IPS DF 6.9 (cell line): ENCODE data around the gene UNC79.

Experiments
- DNase-seq: peaks from one replicate; pipeline ENCODE4 v3.0.0-alpha.2; 2013; ENCODE audit warnings: low read depth, low spot score
- H3K27ac ChIP-seq: one replicate; pipeline ENCODE4 v1.5.1; 2013; ENCODE audit warnings: low read length, control low read depth
- H3K27me3 ChIP-seq: 2 replicates; pipeline ENCODE4 v1.6.1; 2013; ENCODE audit warnings: mild to moderate bottlenecking, low read length; ENCODE audit not compliant: control insufficient read depth, insufficient read depth
- H3K36me3 ChIP-seq: 2 replicates; pipeline ENCODE4 v1.6.1; 2013; ENCODE audit warnings: low read length; ENCODE audit not compliant: control insufficient read depth, insufficient read depth
- H3K4me1 ChIP-seq: 2 replicates; pipeline ENCODE4 v1.6.1; 2013; ENCODE audit warnings: low read length; ENCODE audit not compliant: control insufficient read depth, insufficient read depth
- H3K4me3 ChIP-seq: 2 replicates; pipeline ENCODE4 v1.5.1; 2013; ENCODE audit warnings: mild to moderate bottlenecking, low read length
- H3K9me3 ChIP-seq: 2 replicates; pipeline ENCODE4 v1.6.1; 2013; ENCODE audit warnings: low read length, inconsistent platforms; ENCODE audit not compliant: control insufficient read depth, insufficient read depth
- WGBS: extraction: QIAGEN DNeasy Blood & Tissue Kit; methylation state at CpG from one replicate; pipeline ENCODE4 v1.1.7; 2013; ENCODE audit warnings: mixed read lengths, missing lambda C conversion rate; ENCODE audit not compliant: insufficient read length, insufficient coverage; 5-methylcytosine and 5-hydroxymethylcytosine counted together

UNC79 gene

DNA sequence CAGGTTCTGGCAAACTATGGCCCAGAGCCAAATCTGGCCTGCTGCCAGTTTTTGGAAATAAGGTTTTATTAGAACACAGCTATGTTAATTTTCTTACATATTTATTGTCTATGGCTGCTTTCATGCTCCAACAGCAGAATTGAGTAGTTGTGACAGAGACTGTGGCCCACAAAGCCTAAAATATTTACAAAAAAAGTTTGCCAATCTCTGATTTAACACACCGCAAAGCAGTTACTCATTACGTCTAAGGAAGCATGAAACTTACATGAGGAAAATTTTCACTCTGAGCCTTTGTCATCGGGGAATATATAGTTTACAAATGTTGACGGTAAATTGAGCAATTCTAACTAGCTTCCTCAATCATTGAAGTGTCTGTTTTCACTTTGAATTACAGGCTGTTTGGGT, 96.5 kb downstream of the UNC79 start:
- no peak overlapping the region for H3K4me3 ChIP-seq
- no peaks in the 10 kb centered on the region for H3K27me3 ChIP-seq
- no peaks in the 10 kb centered on the region for H3K4me1 ChIP-seq
- no peaks in the 10 kb centered on the region for H3K36me3 ChIP-seq
- H3K9me3 ChIP-seq: no peaks in the 10 kb centered on the region
- no peak for DNase-seq
- no CpG with 5 or more reads among the region's 4 CpGs for WGBS
- H3K27ac ChIP-seq: no peak overlapping the region

DNA sequence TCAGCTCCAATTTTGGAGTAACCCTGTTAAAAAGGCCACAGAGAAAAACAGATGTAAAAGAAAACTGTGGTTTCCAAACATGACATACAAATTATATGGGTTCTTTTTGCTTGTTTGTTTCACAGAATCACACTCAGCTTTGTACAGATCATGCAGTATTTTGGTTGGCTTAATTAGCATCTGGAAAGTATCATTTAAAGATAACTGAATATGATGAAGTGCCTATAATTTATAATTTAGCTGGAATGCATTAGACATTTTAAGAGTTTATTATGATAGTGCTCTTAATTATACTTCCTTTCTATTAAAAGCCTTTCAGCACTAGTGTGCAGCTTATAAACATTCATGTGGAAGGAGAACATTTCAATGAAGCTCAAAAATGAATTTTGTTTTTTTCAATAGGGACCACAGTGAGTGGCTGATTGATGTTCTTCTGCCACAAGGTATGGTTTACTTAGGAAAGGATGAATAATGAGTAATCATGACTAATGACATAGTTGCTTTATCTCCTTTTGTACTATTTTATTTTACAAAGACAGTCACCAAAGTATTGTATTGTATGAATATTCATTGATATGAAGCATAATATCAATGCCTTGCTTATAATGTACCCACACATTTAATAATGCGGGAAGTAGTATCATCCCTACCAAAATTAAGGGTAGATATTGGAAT, 98.3 kb downstream of the UNC79 start:
- Histone ChIP-seq H3K9me3 (no peaks in the 10 kb centered on the region), H3K27me3 (no peaks in the 10 kb centered on the region), H3K4me3 (no peak overlapping the region), H3K4me1 (no peaks in the 10 kb centered on the region), H3K27ac (no peak overlapping the region), H3K36me3 (no peaks in the 10 kb centered on the region)
- WGBS: no CpG with 5 or more reads among the region's 1 CpG
- DNase-seq: no peak

DNA sequence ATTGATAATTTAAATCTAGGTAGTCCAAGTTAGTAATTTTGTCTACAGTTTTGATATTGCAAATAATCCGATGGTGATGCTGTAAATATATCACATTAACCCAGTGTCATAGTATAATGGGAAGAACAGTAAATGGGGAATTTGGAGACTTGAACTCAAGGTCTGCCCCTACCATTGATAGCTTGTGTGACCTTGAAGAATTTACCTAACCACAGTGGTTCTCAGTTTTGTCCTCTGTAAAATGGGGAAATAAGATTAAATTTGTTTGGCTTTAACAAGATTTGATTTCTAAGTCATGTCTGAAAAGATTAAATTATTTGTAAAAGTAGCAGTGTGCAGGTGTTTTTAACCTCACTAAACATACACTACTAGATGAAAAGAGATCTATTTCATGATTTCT, 100.9 kb downstream of the UNC79 start:
- Histone ChIP-seq H3K27me3 (no peaks in the 10 kb centered on the region), H3K27ac (no peak overlapping the region), H3K4me3 (no peak overlapping the region), H3K36me3 (no peaks in the 10 kb centered on the region), H3K9me3 (no peaks in the 10 kb centered on the region), H3K4me1 (no peaks in the 10 kb centered on the region)
- WGBS: no CpG with 5 or more reads among the region's 1 CpG
- no peak for DNase-seq

DNA sequence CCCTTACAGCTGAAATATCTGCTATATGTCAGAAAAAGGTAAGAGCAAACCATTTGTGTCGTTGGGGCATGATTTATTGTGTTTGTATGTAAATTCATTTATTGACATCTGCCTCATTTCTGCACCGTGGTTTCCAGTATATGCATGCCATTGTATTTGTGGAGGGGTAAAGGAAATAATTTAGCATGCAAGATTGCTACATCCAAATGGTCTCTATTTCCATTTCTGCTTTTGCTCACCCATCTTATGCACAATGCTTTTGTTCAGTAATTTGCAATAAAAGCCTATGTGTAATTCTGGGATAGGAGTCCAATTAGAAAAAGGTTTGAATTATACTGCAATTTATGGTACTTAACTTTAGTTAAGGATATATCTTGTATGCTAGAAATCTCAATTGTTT, 101.8 kb downstream of the UNC79 start:
- WGBS: no CpG with 5 or more reads among the region's 2 CpGs
- no peaks in the 10 kb centered on the region for H3K36me3 ChIP-seq
- H3K9me3 ChIP-seq: no peaks in the 10 kb centered on the region
- H3K27me3 ChIP-seq: no peaks in the 10 kb centered on the region
- no peak for DNase-seq
- no peak overlapping the region for H3K4me3 ChIP-seq
- H3K4me1 ChIP-seq: no peaks in the 10 kb centered on the region
- no peak overlapping the region for H3K27ac ChIP-seq

GRCh38 chr14:93533437-93533836, 102.7 kb downstream of the UNC79 start:
- no peak for DNase-seq
- Histone ChIP-seq H3K4me3 (no peak overlapping the region), H3K9me3 (no peaks in the 10 kb centered on the region), H3K27ac (no peak overlapping the region), H3K36me3 (no peaks in the 10 kb centered on the region), H3K27me3 (no peaks in the 10 kb centered on the region), H3K4me1 (no peaks in the 10 kb centered on the region; the same call in 1 of the 2 replicates)
- no CpG with 5 or more reads among the region's 2 CpGs for WGBS

- Histone ChIP-seq H3K27me3 (no peaks in the 10 kb centered on the region), H3K27ac (no peak overlapping the region), H3K36me3 (no peaks in the 10 kb centered on the region), H3K9me3 (no peaks in the 10 kb centered on the region), H3K4me1 (no peaks in the 10 kb centered on the region; the same call in 1 of the 2 replicates), H3K4me3 (no peak overlapping the region)
- no peak for DNase-seq
These were observed 103.1 kb downstream of the UNC79 start for GRCh38 chr14:93533842-93534241.

- Histone ChIP-seq H3K27ac (no peak overlapping the region), H3K36me3 (no peaks in the 10 kb centered on the region), H3K9me3 (no peaks in the 10 kb centered on the region), H3K4me3 (no peak overlapping the region), H3K27me3 (no peaks in the 10 kb centered on the region), H3K4me1 (no peaks in the 10 kb centered on the region; the same call in 1 of the 2 replicates)
- DNase-seq: no peak
- no CpG with 5 or more reads among the region's 3 CpGs for WGBS
These were observed 104.8 kb downstream of the UNC79 start for GRCh38 chr14:93535537-93535936.

DNA sequence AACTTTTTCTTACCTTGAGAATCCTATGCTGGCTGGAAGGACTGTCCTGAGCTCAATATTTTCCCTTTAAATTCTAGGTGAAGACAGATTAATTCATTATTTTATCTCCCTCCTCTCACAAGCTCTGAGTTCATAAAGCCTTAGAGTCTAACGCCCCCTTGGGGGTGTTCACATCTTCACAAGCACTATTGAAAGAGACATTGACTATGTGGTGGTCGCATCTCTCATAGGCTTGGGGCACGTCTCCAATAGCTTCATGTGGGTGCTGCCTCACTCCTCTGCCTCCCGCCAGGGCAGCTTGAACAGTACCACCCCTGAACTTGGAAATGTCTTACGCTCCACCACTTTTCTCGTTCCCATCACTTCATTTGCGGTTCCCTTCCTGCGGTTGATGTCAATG, 106.2 kb downstream of the UNC79 start:
- Histone ChIP-seq H3K36me3 (no peaks in the 10 kb centered on the region), H3K4me1 (no peaks in the 10 kb centered on the region; the same call in 1 of the 2 replicates), H3K4me3 (no peak overlapping the region), H3K27ac (no peak overlapping the region), H3K9me3 (no peaks in the 10 kb centered on the region), H3K27me3 (no peaks in the 10 kb centered on the region)
- no CpG with 5 or more reads among the region's 8 CpGs for WGBS
- no peak for DNase-seq

DNA sequence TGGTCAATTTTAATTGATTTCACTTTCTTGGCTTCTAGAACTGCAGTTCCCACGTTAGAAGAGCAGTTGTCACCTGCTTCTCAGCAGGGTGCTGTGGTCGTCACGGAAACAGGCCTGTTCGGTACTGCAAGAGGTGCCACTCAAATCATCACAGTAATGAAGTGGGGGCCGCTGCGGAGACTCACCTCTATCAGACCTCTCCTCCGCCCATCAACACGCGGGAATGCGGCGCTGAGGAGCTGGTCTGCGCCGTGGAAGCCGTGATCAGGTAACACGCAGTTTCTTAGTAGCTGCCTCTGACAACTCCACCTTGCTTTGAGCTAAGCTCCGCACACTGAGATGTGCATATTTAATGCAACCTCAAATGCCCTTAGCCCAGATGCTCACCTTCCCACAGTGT, 107.2 kb downstream of the UNC79 start:
- no peaks in the 10 kb centered on the region; the same call in 1 of the 2 replicates for H3K4me1 ChIP-seq
- WGBS: no CpG with 5 or more reads among the region's 16 CpGs
- H3K36me3 ChIP-seq: no peaks in the 10 kb centered on the region
- no peak overlapping the region for H3K4me3 ChIP-seq
- DNase-seq: no peak
- H3K9me3 ChIP-seq: no peaks in the 10 kb centered on the region
- H3K27ac ChIP-seq: no peak overlapping the region
- no peaks in the 10 kb centered on the region for H3K27me3 ChIP-seq

DNA sequence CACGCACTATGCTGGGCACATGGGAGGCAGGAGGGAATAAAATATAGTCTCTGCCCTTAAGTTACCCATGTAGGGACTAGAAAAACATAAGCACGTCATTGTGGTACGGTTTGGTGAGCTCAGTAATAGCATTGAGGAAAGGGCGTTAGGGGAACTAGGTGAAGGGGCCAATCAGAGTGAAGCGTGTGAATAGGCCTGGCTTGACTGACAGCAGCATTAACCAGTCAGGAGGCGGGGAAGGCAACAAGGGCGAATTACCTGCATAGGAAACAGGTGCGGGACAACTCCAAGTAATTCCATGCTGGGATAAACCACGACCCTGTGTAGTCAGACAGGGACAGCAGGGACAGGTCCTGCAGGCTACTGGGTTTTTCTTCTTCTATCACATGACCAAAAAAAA, 107.7 kb downstream of the UNC79 start:
- Histone ChIP-seq H3K27me3 (no peaks in the 10 kb centered on the region), H3K27ac (no peak overlapping the region), H3K4me3 (no peak overlapping the region), H3K36me3 (no peaks in the 10 kb centered on the region), H3K4me1 (no peaks in the 10 kb centered on the region; the same call in 1 of the 2 replicates), H3K9me3 (no peaks in the 10 kb centered on the region)
- DNase-seq: no peak
- WGBS: no CpG with 5 or more reads among the region's 9 CpGs

DNA sequence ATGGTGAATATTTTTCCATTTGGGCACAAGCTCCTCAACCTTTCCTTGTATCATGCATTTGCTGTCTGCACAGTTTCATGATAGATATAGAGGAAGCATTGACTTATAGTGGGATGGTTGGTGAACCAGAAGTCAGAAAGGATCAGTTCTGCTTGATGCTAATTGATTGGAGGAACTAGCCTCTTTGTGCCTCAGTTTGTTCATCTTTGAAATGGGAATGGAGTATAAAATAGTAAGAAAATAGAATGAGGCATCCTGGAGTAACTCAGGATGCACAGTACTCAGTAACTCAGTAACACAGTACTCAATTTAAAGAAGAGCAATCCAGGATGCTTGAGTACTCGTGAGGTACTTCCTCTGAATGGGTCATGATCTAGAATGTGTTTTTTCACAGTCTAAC, 109.5 kb downstream of the UNC79 start:
- no CpG with 5 or more reads among the region's 1 CpG for WGBS
- DNase-seq: no peak
- H3K36me3 ChIP-seq: no peaks in the 10 kb centered on the region

More for the DNA sequence above, 109.5 kb downstream of the UNC79 start:
- Histone ChIP-seq H3K27me3 (no peaks in the 10 kb centered on the region), H3K9me3 (no peaks in the 10 kb centered on the region), H3K27ac (no peak overlapping the region), H3K4me1 (no peaks in the 10 kb centered on the region; the same call in 1 of the 2 replicates), H3K4me3 (no peak overlapping the region)
